Measurements from ENCODE around the gene CYP2J2.
"Not testable (repeated sequence)": the region's sequence is repeated elsewhere in the genome, so short reads cannot be mapped to it uniquely, and the experiment has no call there.

Gene CYP2J2

DNA sequence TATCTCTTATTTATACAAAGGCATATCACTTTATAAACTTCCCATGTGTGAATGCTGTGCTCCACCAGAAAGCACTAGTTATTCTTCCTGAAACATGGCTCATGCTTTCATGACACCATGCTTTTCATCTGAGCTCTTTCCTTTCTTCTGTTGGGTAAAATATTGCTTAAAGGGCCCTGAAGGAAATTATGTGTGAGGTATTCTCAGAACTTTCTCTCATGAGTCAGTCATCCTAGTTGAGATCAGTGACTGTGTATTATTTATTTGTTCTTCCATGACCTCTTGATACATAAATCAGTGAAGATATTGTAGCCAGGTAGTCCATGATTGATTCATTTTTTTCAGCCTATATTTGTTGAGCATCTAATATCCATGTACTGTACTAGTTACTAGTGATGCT lies 54.8 kb downstream of the CYP2J2 start:
- Histone ChIP-seq H3K4me3 (ENCODE audit: extremely low read depth, insufficient read depth, low read length, poor library complexity, severe bottlenecking) (no peak overlapping the region), H3K36me3 (ENCODE audit: control insufficient read depth, insufficient read depth, low read length) (no peaks in the 10 kb centered on the region)

DNA sequence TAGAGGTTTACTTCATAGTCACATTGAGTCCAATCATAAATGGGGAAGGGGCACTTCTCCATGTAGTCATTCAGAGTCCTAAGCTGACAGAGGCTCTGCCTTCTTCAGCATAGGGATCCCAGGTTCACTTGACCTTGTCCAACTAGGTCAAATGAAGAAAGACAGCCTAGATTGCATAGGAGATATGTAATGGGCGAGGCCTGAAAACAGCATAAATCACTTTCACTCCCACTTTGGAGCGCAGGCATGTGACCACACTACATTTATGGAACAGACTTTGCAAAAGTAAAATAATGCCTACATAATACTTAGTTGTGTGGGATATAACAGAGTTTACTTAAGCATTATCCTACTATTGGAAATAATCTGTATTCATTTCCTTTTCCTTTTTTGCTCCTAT lies 60.1 kb downstream of the CYP2J2 start:
- Histone ChIP-seq H3K9me3 (ENCODE audit: control insufficient read depth, low read length) (no peaks in the 10 kb centered on the region), H3K27ac (ENCODE audit: low read depth, low read length, severe bottlenecking) (no peak overlapping the region), H3K36me3 (ENCODE audit: control insufficient read depth, insufficient read depth, low read length) (no peaks in the 10 kb centered on the region), H3K4me3 (ENCODE audit: extremely low read depth, insufficient read depth, low read length, poor library complexity, severe bottlenecking) (no peak overlapping the region), H3K4me1 (ENCODE audit: control insufficient read depth, insufficient read depth, low read length, poor library complexity, severe bottlenecking) (no peaks in the 10 kb centered on the region)
- WGBS, 2 experiments (ENCODE audit: insufficient coverage in 2 of 2) = no CpG with 5 or more reads among the region's 2 CpGs

More for the DNA sequence above, 54.8 kb downstream of the CYP2J2 start:
- Histone ChIP-seq H3K27ac (ENCODE audit: low read depth, low read length, severe bottlenecking) (no peak overlapping the region), H3K4me1 (ENCODE audit: control insufficient read depth, insufficient read depth, low read length, poor library complexity, severe bottlenecking) (no peaks in the 10 kb centered on the region), H3K9me3 (ENCODE audit: control insufficient read depth, low read length) (no peaks in the 10 kb centered on the region)

DNA sequence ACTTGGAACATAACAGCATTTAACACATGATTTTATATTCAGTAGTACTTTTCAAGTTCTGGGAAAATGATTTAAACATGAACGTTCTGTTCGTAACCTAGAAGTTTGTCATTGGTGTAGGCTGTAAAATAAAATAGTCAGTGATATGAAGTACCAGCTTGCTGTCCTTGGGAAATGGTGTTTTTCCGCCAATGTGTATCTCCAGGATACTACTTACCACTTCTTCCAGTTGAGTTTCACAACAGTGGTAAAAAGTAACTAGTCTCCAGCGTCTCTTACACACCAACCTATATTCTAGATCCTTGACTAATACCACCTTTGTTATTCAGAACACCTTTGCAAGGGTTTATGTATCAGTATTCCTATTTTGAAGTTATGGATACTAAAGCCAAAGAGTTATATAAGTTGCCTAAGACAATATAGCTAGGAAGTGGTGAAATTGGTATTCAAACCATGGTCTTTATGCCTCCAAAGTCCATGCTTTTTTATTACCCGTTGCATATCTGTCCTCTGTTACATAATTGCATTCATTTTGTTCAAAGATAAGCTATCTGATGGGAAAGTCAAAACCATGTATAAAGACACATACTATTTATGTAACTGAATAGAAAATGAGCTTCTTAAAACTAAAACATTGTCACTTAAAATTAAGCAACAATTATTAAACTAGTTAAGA lies 68.8 kb downstream of the CYP2J2 start:
- no peaks in the 10 kb centered on the region for H3K36me3 ChIP-seq (ENCODE audit: control insufficient read depth, insufficient read depth, low read length)
- no peaks in the 10 kb centered on the region for H3K4me1 ChIP-seq (ENCODE audit: control insufficient read depth, insufficient read depth, low read length, poor library complexity, severe bottlenecking)
- H3K4me3 ChIP-seq (ENCODE audit: extremely low read depth, insufficient read depth, low read length, poor library complexity, severe bottlenecking) = no peak overlapping the region
- H3K27ac ChIP-seq (ENCODE audit: low read depth, low read length, severe bottlenecking) = no peak overlapping the region
- H3K9me3 ChIP-seq (ENCODE audit: control insufficient read depth, low read length) = no peaks in the 10 kb centered on the region
- 90 to 100% methylated on average over 1 to 3 of the region's 5 CpGs for WGBS, 2 experiments (ENCODE audit: insufficient coverage in 2 of 2)

DNA sequence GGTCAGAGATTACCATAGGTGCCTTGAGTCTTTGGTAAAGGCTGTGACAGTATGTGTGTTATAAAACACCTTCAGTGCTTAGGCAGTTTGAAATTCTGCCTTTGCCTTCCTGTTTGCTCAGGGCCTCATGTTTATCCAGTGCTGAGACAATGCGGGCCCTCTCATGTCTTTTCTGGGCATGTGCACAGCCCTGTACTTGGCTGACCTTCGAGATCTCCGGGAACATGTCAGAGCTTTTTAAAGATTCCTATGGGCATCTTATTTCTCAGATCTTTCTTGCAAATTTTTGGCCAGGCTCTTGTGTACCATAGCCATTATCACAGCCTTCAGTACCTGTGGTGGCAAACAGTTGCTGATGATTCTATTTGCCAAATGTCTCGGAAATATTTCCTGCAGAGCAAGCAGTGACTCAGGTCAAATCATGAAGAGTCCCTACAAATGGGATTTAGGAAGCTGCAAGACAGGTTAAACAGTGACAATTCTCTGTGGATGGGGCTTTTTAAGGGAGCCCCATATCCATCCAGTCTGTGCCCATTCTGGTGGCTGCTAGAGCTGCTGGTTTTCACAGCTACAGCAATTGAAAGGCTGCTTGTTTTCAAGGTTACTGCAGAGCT lies 69.7 kb downstream of the CYP2J2 start:
- Histone ChIP-seq H3K9me3 (ENCODE audit: control insufficient read depth, low read length) (no peaks in the 10 kb centered on the region), H3K27ac (ENCODE audit: low read depth, low read length, severe bottlenecking) (no peak overlapping the region), H3K4me3 (ENCODE audit: extremely low read depth, insufficient read depth, low read length, poor library complexity, severe bottlenecking) (no peak overlapping the region), H3K4me1 (ENCODE audit: control insufficient read depth, insufficient read depth, low read length, poor library complexity, severe bottlenecking) (no peaks in the 10 kb centered on the region), H3K36me3 (ENCODE audit: control insufficient read depth, insufficient read depth, low read length) (no peaks in the 10 kb centered on the region)
- 85 to 93% methylated on average over 4 of the region's 4 CpGs for WGBS, 2 experiments (ENCODE audit: insufficient coverage in 2 of 2)

DNA sequence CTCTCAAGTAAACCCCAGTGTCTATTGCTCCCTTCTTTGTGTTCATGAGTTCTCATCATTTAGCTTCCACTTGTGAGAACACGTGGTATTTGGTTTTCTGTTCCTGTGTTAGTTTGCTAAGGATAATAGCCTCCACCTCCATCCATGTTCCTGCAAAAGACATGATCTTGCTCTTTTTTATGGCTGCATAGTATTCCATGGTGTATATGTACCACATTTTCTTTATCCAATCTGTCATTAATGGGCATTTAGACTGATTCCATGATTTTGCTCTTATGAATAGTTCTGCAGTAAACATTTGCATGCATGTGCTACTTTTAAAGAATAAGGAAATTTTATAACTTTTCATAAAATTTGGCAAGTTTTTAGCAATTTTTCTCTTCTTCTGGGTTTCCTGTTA lies 71.3 kb downstream of the CYP2J2 start:
- H3K9me3 ChIP-seq (ENCODE audit: control insufficient read depth, low read length) = not testable (repeated sequence)

DNA sequence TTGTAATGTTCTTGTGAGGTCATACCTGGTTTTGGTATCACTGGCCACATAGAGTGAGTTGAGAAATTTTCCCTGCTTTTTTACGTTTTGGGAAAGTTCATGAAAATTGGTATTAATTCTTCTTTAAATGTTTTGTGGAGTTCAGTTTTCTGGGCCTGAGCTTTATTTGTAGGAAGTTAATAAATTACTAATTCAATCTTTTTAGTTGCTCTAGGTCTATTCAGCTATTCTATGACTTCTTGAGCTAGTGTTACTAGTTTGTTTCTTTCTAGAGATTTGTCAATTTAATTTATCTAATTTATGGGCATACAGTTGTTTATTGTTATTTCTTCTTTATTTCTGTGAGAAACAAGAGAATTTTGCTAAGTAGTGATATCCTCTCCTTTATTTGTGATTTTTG lies 74.5 kb downstream of the CYP2J2 start:
- Histone ChIP-seq H3K4me3 (ENCODE audit: extremely low read depth, insufficient read depth, low read length, poor library complexity, severe bottlenecking) (no peak overlapping the region), H3K36me3 (ENCODE audit: control insufficient read depth, insufficient read depth, low read length) (no peaks in the 10 kb centered on the region), H3K27ac (ENCODE audit: low read depth, low read length, severe bottlenecking) (no peak overlapping the region), H3K9me3 (ENCODE audit: control insufficient read depth, low read length) (no peaks in the 10 kb centered on the region), H3K4me1 (ENCODE audit: control insufficient read depth, insufficient read depth, low read length, poor library complexity, severe bottlenecking) (no peaks in the 10 kb centered on the region)
- WGBS, 2 experiments (ENCODE audit: insufficient coverage in 2 of 2) = 83 to 88% methylated on average over 1 of the region's 1 CpG

More for the DNA sequence above, 71.3 kb downstream of the CYP2J2 start:
- not testable (repeated sequence) for H3K27ac ChIP-seq (ENCODE audit: low read depth, low read length, severe bottlenecking); H3K4me1 ChIP-seq (ENCODE audit: control insufficient read depth, insufficient read depth, low read length, poor library complexity, severe bottlenecking); H3K36me3 ChIP-seq (ENCODE audit: control insufficient read depth, insufficient read depth, low read length); H3K4me3 ChIP-seq (ENCODE audit: extremely low read depth, insufficient read depth, low read length, poor library complexity, severe bottlenecking)
- no CpG with 5 or more reads among the region's 1 CpG for WGBS, 2 experiments (ENCODE audit: insufficient coverage in 2 of 2)

DNA sequence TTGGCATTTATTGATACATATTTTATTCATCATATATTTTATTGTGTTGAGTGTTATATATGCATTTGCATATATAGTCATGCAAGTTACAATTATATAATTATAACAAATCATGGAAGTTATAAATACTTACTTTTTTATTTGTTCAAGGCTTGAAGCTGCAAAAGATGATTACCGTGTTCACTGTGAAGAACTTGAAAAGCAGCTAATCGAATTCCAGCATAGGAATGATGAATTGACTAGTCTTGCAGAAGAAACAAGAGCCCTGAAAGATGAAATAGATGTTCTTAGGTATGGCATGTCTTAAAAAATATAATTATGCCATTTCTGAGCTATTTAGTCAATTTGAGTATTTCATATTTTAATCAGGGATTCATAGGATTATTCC lies 79.7 kb downstream of the CYP2J2 start:
- WGBS, 2 experiments (ENCODE audit: insufficient coverage in 2 of 2) = 100% methylated on average over 2 of the region's 2 CpGs
- H3K4me3 ChIP-seq (ENCODE audit: extremely low read depth, insufficient read depth, low read length, poor library complexity, severe bottlenecking) = no peak overlapping the region
- no peaks in the 10 kb centered on the region for H3K36me3 ChIP-seq (ENCODE audit: control insufficient read depth, insufficient read depth, low read length)
- no peaks in the 10 kb centered on the region for H3K9me3 ChIP-seq (ENCODE audit: control insufficient read depth, low read length)
- H3K4me1 ChIP-seq (ENCODE audit: control insufficient read depth, insufficient read depth, low read length, poor library complexity, severe bottlenecking) = no peaks in the 10 kb centered on the region
- H3K27ac ChIP-seq (ENCODE audit: low read depth, low read length, severe bottlenecking) = no peak overlapping the region

DNA sequence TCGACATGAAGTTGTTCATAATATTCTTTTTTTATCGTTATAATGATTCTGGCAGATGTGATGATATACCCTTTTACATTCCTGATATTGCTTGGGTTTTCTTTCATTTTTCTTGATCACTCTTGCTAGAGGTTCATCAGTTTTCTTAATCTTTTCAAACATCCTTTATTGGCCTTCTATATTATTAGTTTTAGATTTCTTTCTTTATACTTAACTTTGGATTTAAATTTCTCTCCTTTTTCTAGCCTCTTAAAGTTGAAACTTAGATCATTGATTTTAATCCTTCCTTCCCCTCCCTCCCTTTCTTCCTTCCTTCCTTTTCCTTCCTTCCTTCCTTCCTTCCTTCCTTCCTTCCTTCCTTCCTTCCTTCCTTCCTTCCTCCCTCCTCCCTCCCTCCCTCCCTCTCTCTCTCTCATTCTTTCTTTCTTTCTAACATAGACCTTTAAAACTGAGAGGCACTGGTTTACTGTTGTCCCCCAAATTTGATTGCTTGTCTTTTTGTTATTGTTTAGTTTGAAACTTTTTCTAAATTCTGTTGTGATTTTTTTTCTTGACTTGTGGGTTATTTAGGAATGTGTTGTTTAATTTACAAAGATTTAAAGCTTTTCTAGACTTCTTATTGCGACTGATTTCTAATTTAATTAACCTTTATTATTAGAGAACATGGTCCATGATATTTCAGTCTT lies 80.2 kb downstream of the CYP2J2 start:
- Histone ChIP-seq H3K4me3 (ENCODE audit: extremely low read depth, insufficient read depth, low read length, poor library complexity, severe bottlenecking) (no peak overlapping the region), H3K9me3 (ENCODE audit: control insufficient read depth, low read length) (no peaks in the 10 kb centered on the region), H3K27ac (ENCODE audit: low read depth, low read length, severe bottlenecking) (no peak overlapping the region), H3K4me1 (ENCODE audit: control insufficient read depth, insufficient read depth, low read length, poor library complexity, severe bottlenecking) (no peaks in the 10 kb centered on the region), H3K36me3 (ENCODE audit: control insufficient read depth, insufficient read depth, low read length) (no peaks in the 10 kb centered on the region)
- WGBS, 2 experiments (ENCODE audit: insufficient coverage in 2 of 2) = no CpG with 5 or more reads among the region's 3 CpGs

DNA sequence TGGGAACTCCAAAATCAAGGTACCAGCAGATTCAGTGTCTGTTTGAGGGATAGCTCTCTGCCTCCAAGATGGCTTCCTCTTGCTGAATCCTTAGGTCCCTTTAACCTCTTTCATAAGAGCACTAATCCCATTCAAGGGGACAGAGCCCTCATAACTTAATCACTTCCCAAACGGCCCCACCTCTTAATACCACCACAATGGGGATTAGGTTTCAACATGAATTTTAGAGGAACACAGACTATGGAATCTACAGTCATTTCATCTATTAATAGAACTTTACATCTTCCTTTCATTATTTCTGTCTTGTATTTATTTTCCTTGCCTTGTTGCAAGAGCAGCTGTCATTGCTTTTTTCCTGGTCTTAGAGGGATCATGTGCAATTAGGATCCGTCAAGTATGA lies 81.5 kb downstream of the CYP2J2 start:
- 100% methylated on average over 1 of the region's 2 CpGs; no CpG with 5 or more reads in 1 of the 2 experiments for WGBS, 2 experiments (ENCODE audit: insufficient coverage in 2 of 2)
- no peaks in the 10 kb centered on the region for H3K36me3 ChIP-seq (ENCODE audit: control insufficient read depth, insufficient read depth, low read length)
- H3K4me1 ChIP-seq (ENCODE audit: control insufficient read depth, insufficient read depth, low read length, poor library complexity, severe bottlenecking) = no peaks in the 10 kb centered on the region
- no peaks in the 10 kb centered on the region for H3K9me3 ChIP-seq (ENCODE audit: control insufficient read depth, low read length)
- no peak overlapping the region for H3K27ac ChIP-seq (ENCODE audit: low read depth, low read length, severe bottlenecking)
- no peak overlapping the region for H3K4me3 ChIP-seq (ENCODE audit: extremely low read depth, insufficient read depth, low read length, poor library complexity, severe bottlenecking)

Data from mesodermal cell (in vitro differentiated cells).